NCI-H2227 treated with DMSO at 0.1 percent for 48 hours (cell line): ENCODE measurements around the gene FLT1.

ENCODE experiments used
- DNase-seq: peaks from one replicate; lab custom pipeline; 2025; lab: John Stamatoyannopoulos, UW

The FLT1 gene

DNA sequence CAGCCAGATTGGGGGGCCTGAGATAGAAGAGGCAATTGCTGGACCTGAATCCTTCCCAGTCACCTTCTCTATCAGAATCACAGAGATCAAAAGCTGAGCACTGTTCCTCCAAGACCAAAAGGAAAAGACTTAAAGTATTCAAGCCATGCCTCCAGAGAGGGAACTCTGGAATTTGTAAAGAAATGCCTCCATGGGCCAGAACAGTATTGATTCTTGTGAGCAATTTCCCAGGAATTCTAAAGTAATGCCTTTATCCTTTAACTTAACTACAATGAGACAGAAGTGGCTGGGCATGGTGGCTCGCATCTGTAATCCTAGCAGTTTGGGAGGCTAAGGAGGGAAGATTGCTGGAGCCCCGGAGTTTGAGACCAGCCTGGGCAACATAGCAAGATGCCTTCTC is 148.8 kb downstream of the FLT1 start:
- DNase-seq = no peak

DNA sequence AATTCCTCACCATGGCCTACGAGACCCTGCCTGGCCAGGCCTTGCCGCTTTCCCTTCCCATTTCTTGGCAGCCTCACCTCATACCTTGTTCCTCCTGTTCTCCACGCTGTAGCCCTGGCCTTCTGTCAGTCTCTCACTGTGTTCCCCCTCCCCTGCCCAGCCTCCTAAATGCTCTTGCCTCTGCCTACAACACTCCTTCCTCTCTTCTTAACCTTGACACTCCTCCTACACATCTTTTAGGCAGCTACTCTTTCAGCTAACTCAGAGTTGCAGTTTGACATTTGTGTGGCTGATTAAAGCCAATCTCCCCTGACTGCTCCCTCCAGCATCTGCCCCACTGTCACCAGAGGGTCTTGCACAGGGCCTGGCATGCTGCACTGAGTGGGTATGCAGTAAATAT is 150.8 kb downstream of the FLT1 start:
- no peak for DNase-seq

DNA sequence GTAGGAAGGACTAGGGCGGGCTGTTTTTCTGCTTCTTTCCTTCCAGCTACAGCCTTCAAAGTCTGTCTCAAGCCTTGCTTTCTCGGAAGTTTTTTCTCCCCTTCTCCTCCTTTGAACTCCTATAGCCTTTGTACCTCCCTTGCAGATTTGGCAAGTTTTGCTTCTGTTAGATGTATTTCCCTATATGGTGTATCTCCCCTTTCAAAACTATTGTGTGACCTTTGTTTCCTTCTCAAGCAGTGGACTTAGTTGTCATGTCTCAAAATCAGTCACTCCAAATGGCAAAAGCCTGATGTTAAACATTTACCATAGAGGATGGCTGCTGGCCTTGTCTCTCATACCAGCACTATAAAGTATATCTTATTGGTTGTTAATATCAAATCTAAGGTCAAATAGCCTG is 152.7 kb downstream of the FLT1 start:
- no peak for DNase-seq

DNA sequence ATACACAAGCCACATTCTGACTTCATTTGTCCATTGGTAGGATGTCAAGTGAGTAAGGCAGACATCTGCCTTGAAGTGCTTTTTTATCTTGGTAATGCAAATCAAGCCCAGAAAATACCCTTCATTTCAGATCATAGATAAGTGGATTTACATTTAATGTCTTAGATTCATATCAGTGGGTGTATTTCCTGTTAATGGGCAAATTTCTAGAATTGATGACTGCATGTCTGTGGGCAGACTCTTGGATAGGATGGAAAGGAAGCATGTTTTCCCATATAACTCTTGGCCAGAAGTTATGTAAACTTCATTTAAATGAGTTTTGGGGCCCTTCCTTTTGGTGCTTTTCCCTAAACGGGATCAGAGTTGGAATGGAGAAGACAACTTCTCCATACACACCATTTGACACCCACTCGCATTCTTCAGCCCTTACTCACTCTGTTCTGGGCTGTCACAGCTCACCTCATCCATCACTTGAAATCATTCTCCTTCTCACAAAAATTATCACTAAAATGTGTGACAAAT is 154.6 kb downstream of the FLT1 start:
- DNase-seq = no peak

DNA sequence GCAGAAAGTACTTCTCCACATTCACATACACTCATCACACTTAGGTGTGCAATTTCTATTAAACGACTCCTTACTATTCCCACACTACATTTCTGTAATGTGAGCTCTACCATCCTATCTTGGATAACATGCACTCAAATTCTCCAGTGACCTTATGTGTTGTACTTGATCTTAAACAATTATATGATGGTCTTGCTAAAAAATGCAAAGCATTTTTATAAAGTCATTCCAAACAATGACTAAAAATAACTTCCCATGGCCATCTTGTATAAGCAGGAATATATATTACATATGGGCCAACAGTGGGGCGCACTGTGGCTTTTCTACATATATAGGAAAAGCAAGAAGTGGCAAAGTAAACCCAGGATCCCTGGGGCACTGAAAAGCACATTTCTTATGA is 155.5 kb downstream of the FLT1 start:
- no peak for DNase-seq

DNA sequence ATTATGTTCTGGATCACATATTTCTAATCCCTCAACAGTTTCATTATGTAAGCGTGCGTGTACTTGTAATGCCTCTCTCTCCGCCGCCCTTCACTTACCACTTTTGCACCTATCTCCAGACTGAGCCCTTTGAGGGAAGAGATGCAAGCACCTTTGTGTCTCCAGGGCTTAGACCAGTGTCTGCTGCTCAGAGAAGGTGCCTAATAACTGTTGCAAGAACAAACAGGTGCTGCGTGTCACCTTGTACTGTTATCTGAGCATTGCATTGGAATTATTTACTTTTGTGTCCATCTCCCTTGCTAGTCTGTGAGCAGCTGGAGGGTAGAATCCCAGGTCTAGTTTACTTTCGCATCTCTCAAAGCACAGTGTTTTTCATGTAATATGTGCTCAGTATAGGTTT is 156.2 kb downstream of the FLT1 start:
- DNase-seq = no peak

DNA sequence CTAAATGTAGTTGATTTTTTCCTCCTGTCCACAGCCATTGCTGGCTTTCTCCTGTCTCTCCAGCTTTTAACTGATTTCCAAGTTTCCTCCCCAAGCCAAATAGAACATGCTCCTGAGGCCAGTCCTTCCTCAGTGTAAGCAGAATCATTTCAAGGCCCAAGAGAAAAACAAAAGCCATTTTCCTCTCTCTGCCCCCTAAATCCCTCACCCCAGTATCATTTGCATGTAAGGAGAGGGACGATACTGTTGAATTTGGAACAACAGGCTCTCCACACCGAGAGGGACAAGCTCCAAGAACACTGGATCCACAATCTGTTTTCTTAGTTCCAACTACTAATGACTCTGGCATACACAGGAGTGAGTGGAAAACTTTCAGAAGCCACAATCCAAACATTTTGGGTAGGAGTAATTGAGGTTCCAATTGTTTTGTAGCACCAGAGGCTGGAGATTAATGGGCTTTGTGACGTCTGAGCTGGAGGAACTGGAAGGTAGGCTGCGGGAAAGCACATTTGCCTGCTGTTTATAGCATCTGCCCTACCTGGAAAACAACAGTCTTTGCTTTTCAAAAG is 156.8 kb downstream of the FLT1 start:
- DNase-seq = no peak

DNA sequence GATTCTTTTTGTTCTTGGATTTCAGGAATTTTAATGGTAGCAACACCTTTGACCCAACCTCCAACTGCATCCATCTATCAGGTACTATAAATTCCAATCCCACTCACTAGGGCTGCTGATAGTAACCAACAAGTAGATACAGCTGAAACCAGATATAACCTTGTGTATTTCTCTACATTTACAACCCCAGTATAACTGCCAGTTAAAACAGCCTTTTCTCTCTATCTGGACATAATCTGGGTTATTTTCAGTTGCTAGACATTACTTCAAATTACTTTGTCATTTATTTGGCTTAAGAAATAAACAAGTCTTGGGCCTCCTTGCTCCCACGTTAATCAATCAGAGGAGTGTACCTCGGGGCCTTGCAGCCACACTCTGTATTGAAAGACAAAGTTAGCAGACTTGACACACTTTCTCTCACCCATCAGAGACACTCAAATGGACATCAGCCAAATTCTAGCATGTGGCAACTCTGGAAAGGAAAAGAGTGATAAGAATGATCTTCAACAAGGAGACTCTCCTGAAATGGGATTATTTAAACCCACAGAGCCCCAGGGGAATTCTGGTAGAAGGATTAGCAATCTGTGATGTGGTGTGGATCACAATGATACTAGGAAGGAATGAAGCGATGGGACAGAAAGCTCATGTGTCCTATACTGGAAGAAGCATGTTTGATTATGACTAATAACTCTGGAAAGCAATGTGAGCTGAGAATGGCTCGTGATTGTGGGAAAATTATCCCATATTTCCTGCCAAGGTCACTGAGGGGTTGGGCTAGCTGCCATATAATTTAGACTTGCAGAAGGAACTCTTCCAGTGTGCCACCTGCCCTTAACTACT is 157.5 kb downstream of the FLT1 start:
- DNase-seq = no peak

DNA sequence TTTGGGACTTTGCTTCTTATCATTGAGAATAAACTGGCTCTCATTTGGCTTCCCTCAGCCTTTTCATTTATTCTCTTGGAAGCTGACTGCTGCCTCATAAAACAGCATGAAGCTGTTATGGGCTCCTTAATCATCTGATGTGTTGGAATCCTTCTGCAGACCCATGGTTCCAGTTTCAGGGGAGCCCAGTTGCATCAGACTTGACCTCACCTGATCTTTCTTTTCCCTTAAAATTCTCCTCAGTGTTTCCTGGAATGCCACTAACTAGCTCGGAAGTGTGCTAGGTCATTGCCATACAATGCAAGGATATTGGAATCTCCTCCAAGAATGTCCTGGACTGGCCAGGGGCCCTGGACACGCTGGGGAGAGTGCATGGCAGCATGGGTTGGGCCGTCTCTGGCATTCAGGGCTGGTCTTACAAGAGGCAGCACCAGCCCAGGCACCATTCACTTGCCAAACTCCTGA is 158.7 kb downstream of the FLT1 start:
- DNase-seq = no peak

DNA sequence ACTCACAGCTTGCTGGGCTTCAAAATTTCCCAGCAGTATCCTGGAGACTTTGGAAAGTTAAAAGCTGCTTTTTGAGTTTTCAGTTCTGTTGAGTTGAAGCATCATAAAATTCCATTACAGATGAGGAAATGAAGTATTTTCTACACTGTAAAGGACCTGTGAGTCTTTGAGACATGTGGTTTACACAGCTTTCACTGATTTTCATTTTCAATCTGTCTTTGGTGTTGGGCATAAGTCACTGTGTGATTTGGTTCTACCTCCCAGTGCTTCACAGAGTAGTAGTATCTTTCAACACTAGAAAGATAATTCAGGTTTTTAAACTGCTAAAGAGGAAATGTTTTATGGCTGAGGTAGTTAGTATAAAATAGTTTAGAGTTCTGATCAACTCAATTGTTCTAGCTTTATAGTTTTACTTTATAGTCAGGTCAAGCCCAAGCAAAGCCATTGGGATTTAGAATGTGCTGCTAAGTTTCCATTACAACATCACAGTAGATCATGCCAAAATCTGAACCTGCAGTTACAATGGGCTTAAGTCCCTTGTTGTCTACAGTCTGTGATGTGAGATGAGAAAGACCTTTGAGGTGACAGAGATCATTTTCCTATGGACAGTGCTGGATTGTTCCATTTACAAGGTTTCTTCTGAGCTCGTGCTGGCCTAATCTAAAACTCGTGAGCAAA is 161.6 kb downstream of the FLT1 start:
- no peak for DNase-seq

DNA sequence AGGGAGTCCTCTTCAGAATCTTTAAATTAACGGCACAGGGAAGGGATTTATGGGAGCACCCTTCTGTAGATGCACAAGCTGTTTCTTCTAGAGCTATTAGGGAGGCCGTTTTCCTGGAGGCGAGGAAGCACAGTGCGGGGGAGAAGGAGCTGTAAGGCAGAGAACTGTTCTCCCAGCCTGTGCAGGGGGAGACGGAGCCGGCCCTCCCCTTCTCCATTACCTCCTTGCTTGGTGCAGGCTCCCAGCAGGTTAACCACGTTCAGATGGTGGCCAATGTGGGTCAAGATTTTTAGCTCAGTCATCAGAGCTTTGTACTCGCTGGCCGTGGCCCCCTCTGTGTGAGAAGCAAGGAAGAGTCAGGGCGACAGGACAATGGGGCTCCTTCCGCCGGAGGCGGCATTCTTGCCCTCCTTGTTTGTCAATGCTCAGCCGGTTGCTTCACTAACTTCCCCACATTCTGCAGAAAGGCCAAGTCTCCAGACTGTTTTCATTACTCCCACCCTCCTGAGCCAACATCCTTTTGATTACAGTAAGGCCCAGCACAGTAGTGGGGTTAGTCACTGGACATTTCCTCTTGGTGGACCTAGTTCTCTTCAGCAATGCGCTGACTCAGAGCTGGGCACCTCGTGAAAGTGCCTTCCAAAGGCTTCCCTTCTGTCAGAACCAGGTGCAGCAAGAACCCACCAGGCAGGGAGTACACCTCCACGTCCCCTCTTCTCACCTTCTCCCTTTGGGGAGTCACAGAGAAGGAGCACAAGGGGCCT is 165.4 kb downstream of the FLT1 start:
- no peak for DNase-seq

DNA sequence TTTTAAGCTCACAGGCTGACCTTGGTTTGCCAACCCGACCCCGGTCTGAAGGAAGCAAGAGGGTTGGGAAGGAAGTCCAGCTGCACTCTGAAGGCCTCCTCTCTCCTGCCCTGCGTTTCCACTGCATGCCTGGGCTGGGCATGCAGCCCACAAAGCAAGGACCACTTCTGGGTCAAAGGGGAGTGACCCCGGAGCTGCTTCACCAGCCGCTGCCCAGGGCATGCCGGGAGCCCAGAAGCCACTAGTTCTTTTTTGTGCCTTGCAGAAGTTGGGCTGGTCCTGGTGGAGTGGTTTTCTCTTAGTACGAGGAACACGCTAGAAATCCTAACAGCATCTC is 166.7 kb downstream of the FLT1 start:
- no peak for DNase-seq

DNA sequence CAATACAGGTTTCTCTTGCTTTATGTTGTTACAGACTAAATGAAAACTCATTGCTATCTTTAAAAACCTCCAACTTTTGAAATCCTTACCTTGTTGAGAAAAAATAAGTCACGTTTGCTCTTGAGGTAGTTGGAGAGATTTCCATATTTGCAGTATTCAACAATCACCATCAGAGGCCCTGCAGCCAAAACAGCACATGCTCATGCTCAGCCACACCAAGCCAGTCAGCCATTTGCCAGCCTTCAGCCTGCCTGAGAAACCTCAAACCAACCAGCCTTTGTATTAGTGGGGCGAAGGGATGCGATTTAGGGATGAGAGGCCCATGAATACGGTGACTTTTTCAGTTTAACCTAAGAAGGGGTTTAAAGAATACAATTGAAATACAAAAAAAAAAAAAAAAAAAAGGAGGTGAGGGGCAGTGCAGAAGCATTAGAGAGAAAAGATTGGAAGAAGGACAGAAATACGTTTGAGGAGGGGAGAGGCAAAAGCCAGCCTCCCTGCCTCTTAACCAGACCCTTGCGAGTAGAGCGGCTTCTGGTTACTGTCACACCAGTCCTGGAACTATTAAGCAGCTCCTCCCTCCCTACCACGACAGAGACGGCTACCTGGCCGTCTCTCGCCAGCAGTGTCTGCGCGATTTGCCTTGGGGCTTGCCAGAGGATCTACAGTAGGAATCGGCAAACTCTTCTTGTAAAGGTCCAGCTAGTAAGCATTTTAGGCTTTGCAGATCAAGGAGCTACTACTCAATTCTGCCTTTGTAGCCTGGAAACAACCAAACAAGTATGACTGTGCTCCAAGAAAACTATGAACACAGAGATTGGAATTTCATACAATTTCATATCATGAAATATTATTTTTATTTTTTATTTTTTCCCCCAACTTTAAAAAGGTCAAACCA is 167.3 kb downstream of the FLT1 start:
- DNase-seq = no peak

DNA sequence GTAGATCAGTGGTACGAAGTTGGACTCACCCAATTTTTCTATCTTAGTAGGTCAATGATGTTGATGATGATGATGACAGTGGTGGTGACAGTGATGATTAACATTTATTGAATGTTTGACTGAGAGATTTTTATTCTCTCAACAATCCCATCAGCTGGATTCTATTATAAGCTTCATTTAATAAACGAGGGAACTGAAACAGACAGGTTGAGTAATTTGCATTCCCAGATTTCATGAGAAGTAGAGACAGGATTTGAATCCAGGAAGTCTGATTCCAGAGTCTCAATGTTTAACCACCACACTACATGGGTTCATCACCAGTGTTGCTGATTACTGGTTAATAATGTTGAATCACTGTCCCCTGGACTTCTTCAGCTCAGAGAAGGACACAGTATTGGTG is 168.9 kb downstream of the FLT1 start:
- no peak for DNase-seq

DNA sequence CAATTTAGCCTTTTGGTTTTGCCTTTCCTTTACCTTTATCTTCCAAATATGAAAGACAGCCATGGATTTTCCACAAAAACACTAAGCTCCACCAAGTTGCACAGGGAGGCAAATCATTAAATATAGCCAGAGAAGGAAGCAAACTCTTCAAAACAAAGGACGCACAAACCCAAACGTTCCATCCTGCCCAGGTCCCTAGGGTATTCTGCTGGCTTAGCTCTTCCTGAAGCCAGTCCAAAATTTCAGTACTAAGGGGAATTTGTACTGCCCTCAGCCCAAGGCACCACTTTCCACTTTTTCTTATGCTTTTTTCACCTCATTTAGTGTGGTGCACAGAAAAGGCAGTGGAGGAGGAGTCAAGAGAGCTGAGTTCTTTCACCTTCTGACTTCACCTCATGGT is 169.9 kb downstream of the FLT1 start:
- DNase-seq = no peak

DNA sequence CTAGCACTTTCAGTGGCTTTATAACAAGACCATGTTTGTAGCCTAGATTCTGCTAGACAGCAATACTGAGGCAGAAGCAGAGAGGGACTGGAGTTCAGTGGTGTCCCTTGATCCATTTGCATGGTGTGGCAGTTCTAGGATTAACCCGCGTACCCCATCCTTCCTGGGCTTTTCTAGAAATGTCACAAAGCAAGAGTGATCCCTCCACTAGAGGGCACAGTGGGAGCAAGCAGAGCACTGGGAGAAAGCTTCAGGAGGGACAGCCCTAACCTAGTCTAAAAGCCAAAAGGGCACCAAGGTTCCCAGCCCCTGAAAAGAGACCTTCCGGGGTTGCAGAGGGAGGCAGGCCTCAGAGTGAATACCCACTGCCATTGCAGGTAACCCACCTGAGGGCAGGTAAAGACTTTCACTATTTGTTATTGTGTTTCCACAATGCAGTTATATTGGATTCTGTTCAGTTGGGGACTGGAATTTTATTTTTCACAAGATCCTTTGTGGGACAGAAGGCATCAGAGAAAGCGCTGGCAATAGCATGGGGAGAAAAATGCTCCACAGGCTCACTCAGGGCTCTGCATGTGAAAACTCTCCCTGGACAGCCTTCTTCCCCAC is 170.6 kb downstream of the FLT1 start:
- no peak for DNase-seq

DNA sequence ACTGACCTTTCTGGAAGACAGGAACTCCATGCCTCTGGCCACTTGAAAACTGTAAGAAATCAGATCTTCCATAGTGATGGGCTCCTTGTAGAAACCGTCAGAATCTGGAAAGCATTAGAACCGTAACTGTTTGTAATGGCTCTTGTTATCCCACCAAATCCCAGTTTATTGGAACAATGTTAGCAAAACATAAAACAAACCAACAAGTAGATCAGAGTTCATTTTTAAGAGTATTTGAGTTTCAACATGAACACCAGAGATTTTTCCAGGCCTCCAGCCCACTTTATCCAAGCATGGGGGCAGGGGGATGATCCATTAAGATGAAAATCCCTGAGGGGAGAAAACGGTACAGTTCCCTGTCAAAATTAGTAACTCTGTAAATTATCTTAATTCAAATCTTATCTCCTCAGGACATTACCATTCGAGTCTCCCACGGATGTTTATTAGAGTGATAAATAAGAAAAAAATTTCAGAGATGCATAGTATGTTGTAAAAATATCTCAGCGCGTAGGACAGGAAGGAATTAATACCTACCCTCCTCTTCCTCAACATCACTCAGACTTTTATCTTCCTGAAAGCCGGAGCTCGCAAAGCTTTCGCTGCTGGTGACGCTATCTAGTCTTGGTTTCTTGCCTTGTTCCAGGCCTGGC is 172.5 kb downstream of the FLT1 start:
- no peak for DNase-seq

DNA sequence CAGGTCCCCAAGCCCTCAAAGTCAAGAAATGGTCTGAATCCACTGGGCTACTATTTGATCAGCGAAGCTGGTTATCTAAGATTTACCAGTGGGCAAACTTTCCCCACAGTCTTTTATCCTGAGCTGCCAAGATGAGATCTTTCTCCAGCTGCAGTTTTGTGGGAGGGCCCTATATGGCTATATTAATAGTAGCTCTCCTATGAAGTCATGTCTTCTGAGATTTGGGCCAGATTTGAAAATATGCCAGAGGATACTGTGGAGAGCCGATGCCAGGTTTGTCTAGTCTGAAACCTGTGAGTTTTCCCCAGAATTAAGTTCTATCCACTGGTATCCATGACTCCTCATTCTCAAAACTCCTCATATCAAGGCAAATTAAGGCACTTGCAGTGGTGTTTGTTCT is 173.2 kb downstream of the FLT1 start:
- no peak for DNase-seq

DNA sequence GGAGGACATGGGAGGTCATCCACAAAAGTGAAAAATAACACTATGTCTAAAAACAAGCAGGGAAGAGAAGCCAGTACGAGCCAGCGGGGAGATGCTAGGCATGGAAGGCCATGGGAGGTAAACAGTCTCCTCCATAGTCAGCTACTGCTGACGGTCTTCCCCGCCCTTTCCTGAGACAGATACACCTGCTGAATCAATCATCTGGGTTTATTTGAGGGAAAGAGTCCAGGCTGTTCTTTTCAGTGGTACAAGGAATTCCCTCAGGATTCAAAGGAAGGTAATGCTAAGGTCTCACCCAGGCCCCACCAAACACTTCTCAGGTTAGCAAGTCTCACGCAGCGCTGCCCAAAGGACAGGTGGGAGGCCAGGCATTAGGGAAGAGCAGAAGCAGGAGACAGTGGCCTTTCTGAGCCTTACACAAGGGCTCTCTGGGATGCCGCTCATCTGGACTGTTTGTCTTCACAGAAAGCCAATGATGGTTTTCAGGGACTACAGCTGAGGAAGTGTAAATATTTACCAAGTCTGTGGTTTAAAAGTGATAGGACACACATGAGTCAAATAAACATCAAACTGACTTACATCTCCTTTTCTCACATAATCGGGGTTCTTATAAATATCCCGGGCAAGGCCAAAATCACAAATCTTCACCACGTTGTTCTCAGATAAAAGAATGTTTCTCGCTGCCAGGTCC is 173.9 kb downstream of the FLT1 start:
- no peak for DNase-seq

DNA sequence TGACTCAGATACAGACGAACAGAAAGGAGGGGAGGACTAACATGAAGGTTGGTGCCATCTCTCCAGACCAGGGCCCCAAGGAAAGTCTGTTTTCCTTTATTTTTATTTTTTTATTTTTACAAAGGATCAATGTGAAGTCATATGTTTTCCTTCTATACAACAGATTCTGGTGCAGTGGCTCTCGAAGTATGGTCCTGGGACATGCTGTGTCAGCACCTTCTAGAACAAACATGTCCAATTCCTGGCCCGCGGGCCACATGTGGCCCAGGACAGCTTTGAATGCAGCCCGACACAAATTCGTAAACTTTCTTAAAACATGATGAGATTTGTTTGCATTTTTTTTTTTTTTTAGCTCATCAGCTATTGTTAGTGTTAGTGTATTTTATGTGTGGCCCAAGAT is 174.7 kb downstream of the FLT1 start:
- DNase-seq = no peak
